NCI-H1048 (cell line): ENCODE measurements around the gene SNU13.
"Not testable (repeated sequence)": the region's sequence is repeated elsewhere in the genome, so short reads cannot be mapped to it uniquely, and the experiment has no call there.

Experiments
- DNase-seq: peaks from one replicate; lab custom pipeline; 2025; lab: John Stamatoyannopoulos, UW

SNU13 gene

DNA sequence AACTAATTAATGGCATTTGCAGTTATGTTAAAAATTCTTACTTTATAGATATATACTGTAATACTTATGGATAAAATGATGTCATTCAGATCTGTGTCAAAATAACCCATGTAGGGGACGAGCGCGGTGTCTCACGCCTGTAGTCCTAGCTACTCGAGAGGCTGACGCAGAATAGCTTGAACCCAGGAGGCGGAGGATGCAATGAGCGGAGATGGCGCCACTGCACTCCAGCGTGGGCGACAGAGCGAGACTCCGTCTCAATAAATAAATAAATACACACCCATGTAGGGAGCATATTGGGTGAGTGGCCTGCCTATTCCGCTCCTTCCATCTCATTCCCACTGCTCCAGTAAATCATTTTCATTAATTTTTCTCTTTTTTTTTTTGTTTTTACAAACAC lies 7.1 kb downstream of the SNU13 start:
- no peak for DNase-seq

DNA sequence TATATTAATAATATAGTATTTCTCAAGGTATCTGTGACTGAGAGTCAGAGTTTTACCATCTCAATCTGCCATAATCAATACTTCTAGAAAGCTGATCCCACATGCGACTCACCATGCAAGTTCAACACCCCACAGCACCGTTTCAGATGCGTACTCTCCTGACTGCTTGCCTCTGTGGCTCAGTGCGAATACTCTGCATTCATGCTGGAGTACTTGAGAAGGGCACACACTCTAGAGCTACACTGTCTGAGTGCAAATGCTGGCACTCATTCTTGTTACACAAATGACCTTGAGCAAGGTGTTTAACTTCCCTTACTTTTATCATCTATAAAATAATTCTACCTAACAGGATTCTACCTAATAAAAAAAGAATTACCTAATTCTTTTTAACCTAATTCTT lies 12.5 kb downstream of the SNU13 start:
- DNase-seq, result no peak

DNA sequence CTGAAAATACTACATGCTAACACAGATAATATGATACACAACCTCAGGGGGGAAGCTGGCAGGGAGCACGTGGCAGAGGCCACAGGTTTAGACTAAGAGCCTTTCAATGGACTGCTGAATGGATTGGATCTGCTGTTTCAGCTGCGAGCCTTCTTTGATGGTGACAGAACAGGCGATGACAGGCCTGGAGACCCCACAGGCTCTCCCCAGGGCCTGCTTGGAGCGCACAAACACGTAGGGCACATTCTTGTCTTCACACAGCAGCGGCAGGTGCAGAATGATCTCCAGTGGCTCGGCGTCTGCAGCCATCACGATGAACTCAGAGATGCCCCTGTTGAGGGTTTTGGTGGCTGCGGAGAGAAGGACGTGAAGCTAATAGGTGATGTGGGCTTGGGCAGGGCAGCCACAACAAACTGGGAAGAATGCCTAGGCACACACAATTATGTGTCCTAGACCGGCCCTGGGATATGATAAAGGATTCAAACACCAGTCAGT lies 13.8 kb downstream of the SNU13 start:
- no peak for DNase-seq

- no peak for DNase-seq
These were observed 15.7 kb downstream of the SNU13 start for GRCh38 chr22:41672780-41673509.

- DNase-seq, result not testable (repeated sequence)
These were observed 16.6 kb downstream of the SNU13 start for GRCh38 chr22:41672096-41672495.

GRCh38 chr22:41668971-41669911 lies 19.4 kb downstream of the SNU13 start:
- DNase-seq, result no peak

GRCh38 chr22:41664951-41665350 lies 23.7 kb downstream of the SNU13 start:
- DNase-seq, result no peak

DNA sequence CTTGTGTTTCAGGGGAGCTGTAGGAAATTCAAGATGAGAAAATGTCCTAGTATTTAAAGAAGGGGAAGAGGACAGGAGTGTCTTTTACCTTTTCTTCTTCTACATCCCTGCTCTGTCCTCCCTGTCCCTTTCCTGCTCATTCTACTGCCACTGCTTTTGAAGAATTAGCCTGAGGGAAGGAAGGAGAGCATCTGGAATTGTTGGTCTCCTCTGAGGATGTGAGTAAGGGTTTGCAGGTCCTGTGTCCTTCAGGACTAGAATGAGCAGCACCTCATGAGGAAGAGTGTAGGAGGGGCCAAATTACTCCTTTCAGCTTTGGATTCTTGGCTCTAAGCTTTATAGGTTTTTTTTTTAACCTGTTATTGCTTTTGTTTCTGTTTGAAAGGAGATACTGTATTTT lies 24.2 kb downstream of the SNU13 start:
- no peak for DNase-seq

GRCh38 chr22:41663594-41663993 lies 25.1 kb downstream of the SNU13 start:
- DNase-seq, result not testable (repeated sequence)

- no peak for DNase-seq
These were observed 27.0 kb downstream of the SNU13 start for GRCh38 chr22:41661713-41662112.

DNA sequence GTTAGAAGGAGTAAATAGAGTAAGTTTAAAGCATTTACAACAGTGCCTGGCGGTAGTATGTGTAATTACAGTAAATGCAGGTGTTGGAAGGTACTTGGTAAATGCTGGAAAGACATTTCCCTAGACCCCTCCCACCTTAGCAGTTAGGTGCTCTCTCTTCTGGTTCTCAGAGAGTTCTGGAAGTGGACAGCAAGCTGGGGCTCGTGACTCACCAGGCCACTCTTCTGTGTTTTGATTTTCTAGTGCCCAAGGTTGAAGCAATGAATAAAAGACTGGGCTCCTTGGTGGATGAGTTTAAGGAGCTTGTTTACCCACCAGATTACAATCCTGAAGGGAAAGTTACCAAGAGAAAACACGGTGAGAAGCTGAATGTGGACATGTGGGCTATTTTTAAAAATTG lies 27.6 kb downstream of the SNU13 start:
- no peak for DNase-seq

- no peak for DNase-seq
These were observed 28.3 kb downstream of the SNU13 start for GRCh38 chr22:41660416-41660815.

GRCh38 chr22:41659941-41660340 lies 28.7 kb downstream of the SNU13 start:
- no peak for DNase-seq

- DNase-seq, result no peak
These were observed 29.8 kb downstream of the SNU13 start for GRCh38 chr22:41658869-41659268.

DNA sequence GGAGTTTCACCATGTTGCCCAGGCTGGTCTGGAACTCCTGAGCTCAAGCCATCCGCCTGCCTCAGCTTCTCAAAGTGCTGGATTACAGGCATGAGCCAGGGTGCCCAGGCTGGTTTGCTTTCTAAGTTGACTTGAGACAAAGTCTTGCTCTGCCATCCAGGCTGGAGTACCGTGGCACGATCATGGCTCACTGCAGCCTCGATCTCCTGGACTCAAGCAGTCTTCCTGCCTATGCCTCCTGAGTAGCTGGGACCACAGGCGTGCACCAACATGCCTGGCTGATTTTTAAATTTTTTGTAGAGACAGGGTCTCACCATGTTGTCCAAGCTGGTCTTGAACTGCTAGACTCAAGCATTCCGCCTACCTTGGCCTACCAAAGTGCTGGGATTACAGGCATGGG lies 31.0 kb downstream of the SNU13 start:
- DNase-seq, result no peak

GRCh38 chr22:41656556-41656955 lies 32.1 kb downstream of the SNU13 start:
- no peak for DNase-seq

DNA sequence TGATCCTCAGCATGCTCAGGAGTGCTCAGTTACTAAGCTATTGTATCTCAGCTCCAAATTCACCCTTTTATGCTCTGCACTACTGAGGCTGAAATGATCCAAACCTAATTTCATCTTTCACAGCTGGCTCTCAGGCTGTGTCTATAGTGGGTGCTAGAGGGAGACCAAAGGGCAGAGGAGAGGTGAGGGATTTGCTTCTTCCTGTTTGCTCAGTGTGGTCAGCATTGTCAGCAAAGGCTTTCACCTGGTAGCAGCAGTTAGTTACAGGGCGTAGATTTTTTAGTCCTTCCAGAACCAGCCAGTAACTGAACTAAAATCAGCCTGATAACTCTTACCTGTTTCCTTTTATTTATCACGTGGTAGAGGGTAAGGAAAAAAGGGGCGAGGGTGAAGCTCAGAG lies 34.3 kb downstream of the SNU13 start:
- DNase-seq, result no peak

- no peak for DNase-seq
These were observed 37.8 kb downstream of the SNU13 start for GRCh38 chr22:41650821-41651220.

- DNase-seq, result no peak
These were observed 38.4 kb downstream of the SNU13 start for GRCh38 chr22:41650229-41650628.

DNA sequence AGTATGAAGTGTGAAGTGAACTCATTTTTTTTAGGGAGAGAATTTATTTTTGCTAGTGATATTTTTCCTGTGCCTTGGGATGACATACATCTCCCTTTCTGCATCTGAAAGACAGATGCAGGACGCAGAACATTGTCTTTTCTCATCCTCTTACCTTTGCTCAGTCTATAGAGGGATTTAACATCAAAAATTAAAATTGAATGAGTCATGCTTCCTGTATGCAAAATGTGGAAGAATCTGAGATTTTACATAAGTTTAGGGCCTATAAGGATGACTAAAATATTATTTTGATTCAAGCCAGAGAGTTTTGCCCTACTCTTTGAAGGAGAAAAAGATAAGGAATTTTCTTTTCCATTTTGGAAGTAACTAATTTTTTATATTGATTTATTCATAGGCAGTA lies 40.2 kb downstream of the SNU13 start:
- no peak for DNase-seq

- no peak for DNase-seq
These were observed 40.9 kb downstream of the SNU13 start for GRCh38 chr22:41647771-41648170.

DNA sequence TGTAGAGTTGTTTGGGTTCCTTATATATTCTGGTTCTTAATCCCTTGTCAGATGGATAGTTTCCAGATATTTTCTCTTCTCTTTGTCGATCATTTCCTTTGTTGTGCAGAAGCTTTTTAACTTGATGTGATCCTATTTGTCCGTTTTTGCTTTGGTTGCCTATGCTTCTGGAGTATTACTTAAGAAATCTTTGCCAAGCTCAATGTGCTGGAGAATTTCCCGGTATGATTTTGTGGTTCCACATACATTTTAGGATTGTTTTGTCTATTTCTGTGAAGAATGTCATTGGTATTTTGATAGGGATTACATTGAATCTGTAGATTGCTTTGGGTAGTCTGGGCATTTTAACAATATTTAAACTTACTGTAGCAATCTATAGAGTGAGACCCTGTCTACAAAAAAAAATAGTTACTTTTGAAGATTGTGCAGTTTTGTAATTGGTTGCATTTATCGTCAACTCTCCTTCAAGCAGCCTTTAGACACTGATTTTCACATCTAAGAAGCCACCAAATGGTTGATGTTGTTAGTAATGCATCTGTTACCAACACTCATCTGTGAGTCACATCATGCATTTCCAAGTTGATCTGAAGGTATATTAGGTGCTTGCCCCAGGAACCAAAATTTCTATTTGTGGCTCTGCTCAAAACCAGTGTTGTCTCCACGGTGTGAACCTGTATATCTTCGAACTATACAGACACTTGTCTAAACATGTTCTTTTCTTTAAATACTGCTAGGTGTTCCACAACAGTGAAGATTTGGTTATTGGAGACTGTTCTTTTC lies 46.1 kb downstream of the SNU13 start:
- DNase-seq, result no peak
